HG03439 (cell line): ENCODE results near the gene FBXO9.

Experiments used
- ATAC-seq: cut with Tn5 transposase; IDR thresholded peaks from one replicate; pipeline ENCODE4 v1.9.1; 2021; ENCODE audit warnings: mild to moderate bottlenecking, moderate library complexity; ENCODE audit not compliant: unreplicated experiment

Gene FBXO9

GRCh38 chr6:53086302-53086701, 21.1 kb downstream of the FBXO9 start:
- no peak for ATAC-seq

- no peak for ATAC-seq
Observed at GRCh38 chr6:53089948-53090347, 24.7 kb downstream of the FBXO9 start.

GRCh38 chr6:53090576-53090975, 25.4 kb downstream of the FBXO9 start:
- ATAC-seq = no peak

GRCh38 chr6:53095270-53095669, 30.1 kb downstream of the FBXO9 start:
- ATAC-seq = peak; percentile 62

GRCh38 chr6:53095716-53096115, 30.5 kb downstream of the FBXO9 start:
- peak; percentile 20 for ATAC-seq

- ATAC-seq = no peak
Observed at GRCh38 chr6:53100561-53100960, 35.4 kb downstream of the FBXO9 start.

- ATAC-seq = no peak
Observed at GRCh38 chr6:53101006-53101405, 35.8 kb downstream of the FBXO9 start.

- ATAC-seq = no peak
Observed at GRCh38 chr6:53103993-53104675, 38.9 kb downstream of the FBXO9 start.

GRCh38 chr6:53104916-53105315, 39.7 kb downstream of the FBXO9 start:
- no peak for ATAC-seq

GRCh38 chr6:53107091-53107490, 41.9 kb downstream of the FBXO9 start:
- ATAC-seq = no peak

- ATAC-seq = peak; percentile 80
Observed at GRCh38 chr6:53109612-53110011, 44.4 kb downstream of the FBXO9 start.

GRCh38 chr6:53111865-53112264, 46.7 kb downstream of the FBXO9 start:
- no peak for ATAC-seq

GRCh38 chr6:53112404-53112803, 47.2 kb downstream of the FBXO9 start:
- ATAC-seq = no peak

GRCh38 chr6:53112871-53113270, 47.7 kb downstream of the FBXO9 start:
- no peak for ATAC-seq

- no peak for ATAC-seq
Observed at GRCh38 chr6:53113742-53114141, 48.5 kb downstream of the FBXO9 start.

- no peak for ATAC-seq
Observed at GRCh38 chr6:53115113-53115512, 49.9 kb downstream of the FBXO9 start.

- ATAC-seq = no peak
Observed at GRCh38 chr6:53115741-53116140, 50.5 kb downstream of the FBXO9 start.

GRCh38 chr6:53119349-53119748, 54.1 kb downstream of the FBXO9 start:
- ATAC-seq = no peak

GRCh38 chr6:53119772-53120409, 54.7 kb downstream of the FBXO9 start:
- ATAC-seq = no peak

GRCh38 chr6:53124131-53124800, 59.1 kb downstream of the FBXO9 start:
- no peak for ATAC-seq

GRCh38 chr6:53125276-53125675, 60.1 kb downstream of the FBXO9 start:
- no peak for ATAC-seq

- no peak for ATAC-seq
Observed at GRCh38 chr6:53128842-53129241, 63.6 kb downstream of the FBXO9 start.
